Common myeloid progenitor, CD34-positive (primary cell): Measurements from ENCODE around the gene ZNF418.
"Not testable (repeated sequence)": the region's sequence is repeated elsewhere in the genome, so short reads cannot be mapped to it uniquely, and the experiment has no call there.

ENCODE experiments used
- CTCF ChIA-PET: fragments of 350-600 bp; sonication (Branson Sonifier 250); formaldehyde crosslinking; loops from one replicate; lab custom pipeline; 2021; ENCODE audit warnings: antibody characterized with exemption; lab: Charles Lee
- POLR2A ChIA-PET: fragments of 350-600 bp; sonication (Branson Sonifier 250); formaldehyde crosslinking; loops from one replicate; lab custom pipeline; 2021; ENCODE audit warnings: antibody characterized with exemption; lab: Charles Lee
- DNase-seq, 3 donors: peaks; one replicate each; pipeline versions ENCODE4 v3.0.0 to v3.0.0-alpha.2; 2013
- H3K27ac ChIP-seq, 2 experiments: 1 replicate in 1 of 2; 2 replicates in 1 of 2; pipeline ENCODE4 v1.7.0; 2013; ENCODE audit warnings: inconsistent platforms in 2 of 2, low read length in 2 of 2, mild to moderate bottlenecking in 2 of 2, low read depth in 1 of 2, moderate library complexity in 1 of 2; ENCODE audit not compliant: severe bottlenecking in 2 of 2, insufficient read depth in 1 of 2, poor library complexity in 1 of 2
- H3K27me3 ChIP-seq, 5 experiments: replicated peaks in 2 of 5; 1 replicate in 3 of 5; 2 replicates in 2 of 5; pipeline versions ENCODE4 v1.6.1 to v1.7.0; 2013; ENCODE audit warnings: low read length in 4 of 5, mild to moderate bottlenecking in 2 of 5, moderate library complexity in 2 of 5, inconsistent platforms in 1 of 5; ENCODE audit not compliant: insufficient read depth in 5 of 5, control insufficient read depth in 4 of 5
- H3K36me3 ChIP-seq, 4 experiments: 1 replicate in 2 of 4; 2 replicates in 2 of 4; pipeline versions ENCODE4 v1.6.1 to v1.7.0; 2013; ENCODE audit warnings: low read length in 3 of 4, control low read depth in 1 of 4, mild to moderate bottlenecking in 1 of 4; ENCODE audit not compliant: control insufficient read depth in 4 of 4, insufficient read depth in 4 of 4
- H3K4me1 ChIP-seq, 4 experiments: 1 replicate in 3 of 4; 2 replicates in 1 of 4; pipeline versions ENCODE4 v1.6.1 to v1.7.1; 2013; ENCODE audit warnings: low read length in 3 of 4, mild to moderate bottlenecking in 3 of 4, control low read depth in 1 of 4, inconsistent platforms in 1 of 4, moderate library complexity in 1 of 4; ENCODE audit not compliant: control insufficient read depth in 4 of 4, insufficient read depth in 4 of 4; ENCODE audit errors: control extremely low read depth in 1 of 4
- H3K4me3 ChIP-seq, 7 experiments: 1 replicate in 4 of 7; 2 replicates in 3 of 7; pipeline versions ENCODE4 v1.5.1 to v1.7.0; 2013; ENCODE audit warnings: mild to moderate bottlenecking in 7 of 7, low read length in 6 of 7, moderate library complexity in 6 of 7, inconsistent platforms in 2 of 7, low read depth in 2 of 7, control low read depth in 1 of 7; ENCODE audit not compliant: insufficient read depth in 4 of 7, control insufficient read depth in 1 of 7; ENCODE audit errors: extremely low read depth in 1 of 7
- H3K9me3 ChIP-seq, 5 experiments: 1 replicate in 4 of 5; 2 replicates in 1 of 5; pipeline versions ENCODE4 v1.6.1 to v1.7.1; 2013; ENCODE audit warnings: low read length in 4 of 5, mild to moderate bottlenecking in 2 of 5, inconsistent platforms in 1 of 5, low read depth in 1 of 5, moderate library complexity in 1 of 5; ENCODE audit not compliant: control insufficient read depth in 4 of 5, insufficient read depth in 2 of 5; ENCODE audit errors: control extremely low read depth in 1 of 5
- WGBS: methylation state at CpG from one replicate; pipeline ENCODE4 v1.1.5; 2013; ENCODE audit not compliant: insufficient coverage; 5-methylcytosine and 5-hydroxymethylcytosine counted together

ZNF418 gene

GRCh38 chr19:57903618-57904184 lies 31.5 kb downstream of the ZNF418 start:
- Histone ChIP-seq H3K4me3 (no peak overlapping the region), H3K4me1 (peaks cover 0 to 2% (median 0%) of the 10 kb centered on the region in 4 experiments), H3K36me3 (peaks cover 2 to 17% (median 6%) of the 10 kb centered on the region in 4 experiments), H3K9me3 (peaks cover 0 to 1% (median 0%) of the 10 kb centered on the region in 5 experiments), H3K27me3 (no peaks in the 10 kb centered on the region), H3K27ac (no peak overlapping the region)
- 72% methylated on average over 5 of the region's 7 CpGs for WGBS
- ChIA-PET CTCF (interaction anchor here (1.0 to 1.3 kb wide), 2 partner anchors 11 to 496 kb away, joined by 3 read pairs; no protein-coding TSS in a partner anchor), POLR2A (no interaction called here)
- DNase-seq = no peak

- WGBS = 95% methylated on average over 5 of the region's 5 CpGs
Observed at GRCh38 chr19:57900311-57900710, 34.9 kb downstream of the ZNF418 start.

GRCh38 chr19:57890706-57891105 lies 44.5 kb downstream of the ZNF418 start:
- H3K9me3 ChIP-seq = peaks cover 0 to 11% (median 5%) of the 10 kb centered on the region in 5 experiments
- H3K4me3 ChIP-seq, DNase-seq, CTCF ChIA-PET, POLR2A ChIA-PET, H3K27ac ChIP-seq, H3K27me3 ChIP-seq: not testable (repeated sequence)
- 92% methylated on average over 3 of the region's 3 CpGs for WGBS
- H3K4me1 ChIP-seq = peaks cover 5 to 14% (median 10%) of the 10 kb centered on the region in 4 experiments
- H3K36me3 ChIP-seq = peaks cover 0 to 12% (median 5%) of the 10 kb centered on the region in 4 experiments

More at GRCh38 chr19:57900311-57900710, 34.9 kb downstream of the ZNF418 start:
- Histone ChIP-seq H3K36me3 (peaks cover 0 to 3% (median 0%) of the 10 kb centered on the region in 4 experiments), H3K4me3 (no peak overlapping the region), H3K27ac (no peak overlapping the region), H3K4me1 (peaks cover 0 to 2% (median 0%) of the 10 kb centered on the region in 4 experiments), H3K27me3 (no peaks in the 10 kb centered on the region), H3K9me3 (no peaks in the 10 kb centered on the region)
- DNase-seq = no peak
- ChIA-PET POLR2A (interaction anchor here (0.6 kb wide), 1 partner anchor 33 kb away, joined by 3 read pairs; no protein-coding TSS in a partner anchor), CTCF (no interaction called here)

- CTCF ChIA-PET = interaction anchor here (1.1 kb wide), 1 partner anchor 11 kb away, joined by 3 read pairs; no protein-coding TSS in a partner anchor
- Histone ChIP-seq H3K4me3 (peak within 1 kb of the TSS; percentile 74 to 98 (median 95)), H3K9me3 (peaks cover 0 to 26% (median 12%) of the 10 kb centered on the region in 5 experiments), H3K27ac (peak within 1 kb of the TSS; percentile 58 to 74), H3K36me3 (peaks cover 10 to 32% (median 22%) of the 10 kb centered on the region in 4 experiments), H3K4me1 (peaks cover 5 to 14% (median 10%) of the 10 kb centered on the region in 4 experiments), H3K27me3 (no peaks in the 10 kb centered on the region)
- POLR2A ChIA-PET = no interaction called here
- DNase-seq = peak; percentile 78 to 92 (median 86)
- WGBS = 2% methylated on average over 39 of the region's 43 CpGs
Observed at GRCh38 chr19:57888560-57889231, 46.5 kb downstream of the ZNF418 start, which contains the start of gene ZNF814. ZNF814 (minus strand) TSS chr19:57889037; CDS start chr19:57888802, 235 bp downstream.

- H3K9me3 ChIP-seq = peaks cover 0 to 28% (median 12%) of the 10 kb centered on the region in 5 experiments
- WGBS = 6% methylated on average over 4 of the region's 8 CpGs
- DNase-seq = no peak
- peaks cover 10 to 32% (median 24%) of the 10 kb centered on the region in 4 experiments for H3K36me3 ChIP-seq
- no peaks in the 10 kb centered on the region for H3K27me3 ChIP-seq
- ChIA-PET CTCF (no interaction called here), POLR2A (no interaction called here)
- H3K4me1 ChIP-seq = peaks cover 5 to 14% (median 10%) of the 10 kb centered on the region in 4 experiments
- H3K27ac ChIP-seq = peak overlapping the region; percentile 58 to 74
- peak overlapping the region; percentile 74 to 98 (median 95) for H3K4me3 ChIP-seq
Observed at GRCh38 chr19:57888107-57888559, 47.1 kb downstream of the ZNF418 start.

GRCh38 chr19:57887195-57887941 lies 47.8 kb downstream of the ZNF418 start:
- DNase-seq = no peak
- ChIA-PET CTCF (no interaction called here), POLR2A (no interaction called here)
- no peak overlapping the region for H3K27ac ChIP-seq
- WGBS = 76% methylated on average over 5 of the region's 6 CpGs
- H3K4me1 ChIP-seq = peaks cover 5 to 14% (median 10%) of the 10 kb centered on the region in 4 experiments
- H3K4me3 ChIP-seq = peak overlapping the region in 4 of 7 experiments; percentile 87 to 98 (median 96)
- H3K27me3 ChIP-seq = no peaks in the 10 kb centered on the region
- peaks cover 0 to 29% (median 14%) of the 10 kb centered on the region in 5 experiments for H3K9me3 ChIP-seq
- H3K36me3 ChIP-seq = peaks cover 10 to 36% (median 27%) of the 10 kb centered on the region in 4 experiments
